ENCODE measurements around the gene ATP10D. TPM values are rescaled to one million over a fixed set of nuclear protein-coding genes. Genes with fewer than 3 reads are reported as not detected.

The ATP10D gene
- total RNA-seq, 4 donors from 2014 or later: 4.4 to 15.7 (median 10.0) TPM

GRCh38 chr4:47561331-47561730, 76.3 kb downstream of the ATP10D start:
- TF ChIP-seq CTCF (IDR thresholded peaks at IDR 0.05) (no peak), POLR2A (IDR thresholded peaks at IDR 0.05) (no peak)
- H3K27me3 ChIP-seq: no peaks in the 10 kb centered on the region
- no peak for DNase-seq
- no peaks in the 10 kb centered on the region for H3K9me3 ChIP-seq
- H3K36me3 ChIP-seq: peaks cover 0 to 15% (median 0%) of the 10 kb centered on the region in 3 donors
- no peak overlapping the region for H3K4me3 ChIP-seq
- H3K4me1 ChIP-seq: no peaks in the 10 kb centered on the region
- H3K27ac ChIP-seq: no peak overlapping the region

GRCh38 chr4:47562297-47562696, 77.2 kb downstream of the ATP10D start:
- no peak overlapping the region for H3K27ac ChIP-seq
- DNase-seq: no peak
- H3K4me1 ChIP-seq: no peaks in the 10 kb centered on the region
- no peaks in the 10 kb centered on the region for H3K27me3 ChIP-seq
- TF ChIP-seq CTCF (IDR thresholded peaks at IDR 0.05) (no peak), POLR2A (IDR thresholded peaks at IDR 0.05) (no peak)
- H3K36me3 ChIP-seq: peaks cover 0 to 15% (median 0%) of the 10 kb centered on the region in 3 donors
- H3K4me3 ChIP-seq: no peak overlapping the region
- H3K9me3 ChIP-seq: no peaks in the 10 kb centered on the region

GRCh38 chr4:47566566-47566965, 81.5 kb downstream of the ATP10D start:
- Histone ChIP-seq H3K4me1 (no peaks in the 10 kb centered on the region), H3K9me3 (no peaks in the 10 kb centered on the region), H3K27ac (no peak overlapping the region), H3K36me3 (peaks cover 0 to 19% (median 0%) of the 10 kb centered on the region in 3 donors), H3K4me3 (no peak overlapping the region), H3K27me3 (no peaks in the 10 kb centered on the region)
- TF ChIP-seq POLR2A (IDR thresholded peaks at IDR 0.05): no peak
- TF ChIP-seq CTCF (IDR thresholded peaks at IDR 0.05): no peak
- DNase-seq: no peak

DNA sequence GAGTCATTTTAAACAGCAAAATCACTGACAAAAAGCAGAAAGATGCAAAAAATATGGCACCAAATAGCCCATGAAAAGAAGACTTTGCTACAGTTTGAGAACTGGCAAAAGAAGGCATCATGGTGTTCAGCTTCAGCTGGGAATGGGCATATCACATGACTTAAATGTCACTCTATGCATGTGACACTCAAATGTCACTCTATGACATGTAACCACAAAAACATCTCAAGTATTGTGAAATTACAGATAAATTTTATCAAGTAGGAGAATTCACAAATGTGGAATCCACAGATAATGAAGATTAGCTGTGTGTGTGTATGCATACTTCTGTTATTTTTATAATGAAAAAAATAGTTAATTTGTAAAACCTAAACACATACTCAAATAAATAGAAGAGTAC, 81.9 kb downstream of the ATP10D start:
- no peaks in the 10 kb centered on the region for H3K9me3 ChIP-seq

GRCh38 chr4:47567511-47567910, 82.4 kb downstream of the ATP10D start:
- no peak for DNase-seq
- no peaks in the 10 kb centered on the region for H3K4me1 ChIP-seq
- no peak overlapping the region for H3K4me3 ChIP-seq
- no peak overlapping the region for H3K27ac ChIP-seq
- H3K27me3 ChIP-seq: no peaks in the 10 kb centered on the region
- TF ChIP-seq CTCF (IDR thresholded peaks at IDR 0.05) (no peak), POLR2A (IDR thresholded peaks at IDR 0.05) (no peak)
- no peaks in the 10 kb centered on the region for H3K9me3 ChIP-seq
- peaks cover 0 to 19% (median 0%) of the 10 kb centered on the region in 3 donors for H3K36me3 ChIP-seq

More for the DNA sequence above, 81.9 kb downstream of the ATP10D start:
- H3K4me3 ChIP-seq: no peak overlapping the region
- H3K27ac ChIP-seq: no peak overlapping the region
- TF ChIP-seq CTCF (IDR thresholded peaks at IDR 0.05) (no peak), POLR2A (IDR thresholded peaks at IDR 0.05) (no peak)
- no peak for DNase-seq
- no peaks in the 10 kb centered on the region for H3K27me3 ChIP-seq
- H3K4me1 ChIP-seq: no peaks in the 10 kb centered on the region
- peaks cover 0 to 19% (median 0%) of the 10 kb centered on the region in 3 donors for H3K36me3 ChIP-seq

- Histone ChIP-seq H3K4me1 (no peaks in the 10 kb centered on the region), H3K27ac (no peak overlapping the region), H3K4me3 (no peak overlapping the region), H3K36me3 (peaks cover 0 to 36% (median 0%) of the 10 kb centered on the region in 3 donors), H3K9me3 (no peaks in the 10 kb centered on the region), H3K27me3 (no peaks in the 10 kb centered on the region)
- TF ChIP-seq POLR2A (IDR thresholded peaks at IDR 0.05) (no peak), CTCF (IDR thresholded peaks at IDR 0.05) (no peak)
- no peak for DNase-seq
Observed at GRCh38 chr4:47570816-47571215, 85.7 kb downstream of the ATP10D start.
